HG03432 (cell line): ENCODE measurements around the gene PPEF1.

Experiments used
- ATAC-seq: cut with Tn5 transposase; IDR thresholded peaks from one replicate; pipeline ENCODE4 v1.9.1; 2021; ENCODE audit warnings: mild to moderate bottlenecking, moderate library complexity; ENCODE audit not compliant: unreplicated experiment

Gene PPEF1, protein sequence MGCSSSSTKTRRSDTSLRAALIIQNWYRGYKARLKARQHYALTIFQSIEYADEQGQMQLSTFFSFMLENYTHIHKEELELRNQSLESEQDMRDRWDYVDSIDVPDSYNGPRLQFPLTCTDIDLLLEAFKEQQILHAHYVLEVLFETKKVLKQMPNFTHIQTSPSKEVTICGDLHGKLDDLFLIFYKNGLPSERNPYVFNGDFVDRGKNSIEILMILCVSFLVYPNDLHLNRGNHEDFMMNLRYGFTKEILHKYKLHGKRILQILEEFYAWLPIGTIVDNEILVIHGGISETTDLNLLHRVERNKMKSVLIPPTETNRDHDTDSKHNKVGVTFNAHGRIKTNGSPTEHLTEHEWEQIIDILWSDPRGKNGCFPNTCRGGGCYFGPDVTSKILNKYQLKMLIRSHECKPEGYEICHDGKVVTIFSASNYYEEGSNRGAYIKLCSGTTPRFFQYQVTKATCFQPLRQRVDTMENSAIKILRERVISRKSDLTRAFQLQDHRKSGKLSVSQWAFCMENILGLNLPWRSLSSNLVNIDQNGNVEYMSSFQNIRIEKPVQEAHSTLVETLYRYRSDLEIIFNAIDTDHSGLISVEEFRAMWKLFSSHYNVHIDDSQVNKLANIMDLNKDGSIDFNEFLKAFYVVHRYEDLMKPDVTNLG

DNA sequence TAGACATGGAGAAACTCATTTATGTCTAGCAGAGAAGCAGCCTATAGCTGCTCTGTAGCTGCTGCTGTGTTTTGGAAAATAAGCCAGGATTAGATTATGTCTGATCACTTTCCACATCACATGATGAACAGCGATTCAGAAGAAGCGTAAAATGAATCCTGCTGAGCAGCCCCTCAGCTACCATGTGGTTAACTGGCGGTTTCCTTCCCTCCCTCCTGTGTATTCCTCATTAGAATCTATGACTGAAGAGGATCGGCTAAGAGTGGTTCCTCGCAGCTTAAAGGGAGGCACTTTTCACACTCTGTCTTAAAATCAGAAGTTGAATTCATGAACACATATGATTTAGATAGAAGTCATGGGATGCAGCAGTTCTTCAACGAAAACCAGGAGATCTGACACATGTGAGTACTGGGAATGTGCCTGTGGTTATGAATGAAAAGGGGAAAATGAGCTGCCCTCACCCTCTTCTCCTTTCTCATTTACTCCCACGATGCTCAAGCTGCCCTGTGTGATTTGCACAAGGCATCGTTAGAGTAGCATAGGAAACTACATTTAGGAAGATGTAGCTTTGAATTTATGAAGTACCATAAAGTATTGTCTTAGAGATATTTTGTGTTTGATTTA lies at the start of gene PPEF1:
Gene PPEF1 (plus strand): TSS at position 220 of the 624 bp plus-strand sequence. CDS start 136 bp downstream, at position 356.
- no peak for ATAC-seq

DNA sequence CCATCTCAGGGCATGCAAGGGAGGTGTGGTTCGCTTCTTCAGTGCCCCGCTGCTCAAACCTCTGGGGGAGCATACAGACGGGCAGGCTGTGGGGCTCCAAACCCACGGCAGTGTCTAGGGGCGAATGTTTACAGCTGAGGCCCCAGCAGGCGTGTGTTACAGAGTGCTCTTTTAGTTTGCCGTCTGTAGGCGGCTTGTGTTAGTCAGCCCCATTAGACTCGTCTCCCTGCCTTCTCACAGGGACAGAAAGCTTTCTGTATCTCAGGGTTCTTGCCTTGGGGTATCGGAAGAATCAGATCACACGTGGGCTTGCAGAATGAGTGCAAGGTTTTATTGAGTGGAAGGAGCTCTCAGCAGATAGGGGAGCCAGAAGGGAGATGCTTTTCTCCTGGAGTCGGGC lies 46.2 kb upstream of the PPEF1 start:
- ATAC-seq = no peak

DNA sequence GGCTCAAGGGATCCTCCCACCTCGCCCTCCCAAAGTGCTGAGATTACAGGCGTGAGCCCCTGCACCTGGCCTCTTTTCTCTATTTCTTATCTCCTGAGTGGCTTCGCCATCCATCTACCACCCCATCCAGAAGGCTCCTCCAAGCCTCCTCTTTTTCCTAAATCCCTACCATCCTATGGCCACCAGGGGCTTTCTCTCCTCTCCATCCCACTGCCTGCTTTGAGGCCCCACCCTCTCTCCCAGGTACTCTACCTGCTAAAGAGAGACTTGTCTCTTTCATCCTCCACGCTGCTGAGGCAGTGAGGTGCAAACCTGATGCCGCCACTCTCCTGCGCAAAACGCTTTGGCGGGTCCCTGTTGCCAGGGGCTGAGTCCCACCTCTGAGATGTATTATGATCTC lies 42.5 kb upstream of the PPEF1 start:
- no peak for ATAC-seq

DNA sequence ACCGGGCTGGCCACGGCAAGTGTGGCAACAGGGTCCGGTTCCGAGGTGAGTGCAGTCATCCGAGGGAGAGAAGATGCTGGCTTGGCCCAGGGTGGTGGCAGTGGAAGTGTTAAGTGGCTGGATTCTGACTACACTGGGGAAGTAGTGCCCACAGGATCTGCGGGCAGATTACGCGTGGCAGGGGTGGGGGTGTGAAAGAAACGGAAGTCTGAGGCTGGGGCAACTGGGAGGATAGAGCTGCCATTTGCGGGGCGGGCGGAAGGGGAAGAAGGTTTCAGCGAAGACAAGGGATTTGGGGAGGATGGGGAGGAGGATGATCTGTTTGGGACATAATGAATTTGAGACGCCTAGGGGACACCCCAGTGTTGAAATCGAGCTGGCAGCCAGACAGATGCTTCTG lies 40.8 kb upstream of the PPEF1 start:
- no peak for ATAC-seq

DNA sequence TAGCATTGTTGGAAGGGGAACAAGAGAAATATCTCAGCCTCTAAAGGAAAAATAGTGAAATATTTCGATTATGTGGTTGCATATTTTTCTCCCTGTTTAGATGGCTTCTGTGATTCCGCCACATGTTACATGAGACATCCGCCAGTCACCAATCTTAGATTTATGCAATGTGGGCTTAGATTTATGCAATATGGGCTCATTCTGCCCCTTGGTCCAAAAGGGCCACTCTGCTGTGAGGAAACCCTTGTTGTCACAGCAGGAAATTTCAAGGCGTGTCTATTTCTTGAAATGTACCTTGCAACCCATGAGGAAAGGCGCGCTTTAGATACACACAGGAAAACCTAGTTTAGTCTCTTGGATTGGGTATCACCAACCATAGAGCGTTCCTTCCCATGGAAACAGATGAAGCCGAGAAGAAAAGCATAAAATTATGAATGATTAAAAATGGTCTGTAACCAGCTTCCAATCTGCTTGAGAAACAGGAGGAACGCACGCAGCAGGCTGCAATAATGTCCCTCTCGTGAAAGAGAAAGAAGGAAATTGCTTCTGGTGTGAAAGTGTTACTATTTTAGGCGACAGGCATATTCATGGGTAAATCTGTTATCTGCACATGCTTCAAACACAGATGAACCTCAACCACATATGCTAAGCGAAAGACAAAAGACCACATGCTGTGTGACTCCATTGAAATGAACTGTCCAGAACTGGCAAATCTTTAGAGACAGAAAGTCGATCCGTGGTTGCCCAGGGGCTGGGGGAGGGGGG lies 39.2 kb upstream of the PPEF1 start:
- no peak for ATAC-seq

DNA sequence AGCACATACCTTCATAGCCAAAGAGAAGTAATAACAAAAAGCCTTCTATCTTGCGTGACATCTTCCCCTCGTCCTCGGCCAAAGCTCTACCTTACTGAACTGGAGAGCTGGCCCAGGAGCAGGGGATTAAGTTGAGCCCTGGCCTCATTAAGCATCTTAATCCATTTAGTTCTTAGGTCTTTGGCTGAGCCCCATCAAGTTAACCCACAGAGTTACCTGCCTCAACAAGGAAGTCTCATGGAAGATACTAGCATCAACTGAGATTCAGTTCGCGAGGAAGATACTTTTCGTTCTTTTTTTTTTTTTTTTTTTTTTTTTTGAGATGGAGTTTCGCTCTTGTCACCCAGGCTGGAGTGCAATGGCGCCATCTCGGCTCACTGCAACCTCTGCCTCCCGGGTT lies 35.4 kb upstream of the PPEF1 start, which contains the start of gene RS1:
Gene RS1 (minus strand): TSS at position 101 of the 400 bp plus-strand sequence. CDS start 40 bp downstream, at position 61.
- no peak for ATAC-seq

DNA sequence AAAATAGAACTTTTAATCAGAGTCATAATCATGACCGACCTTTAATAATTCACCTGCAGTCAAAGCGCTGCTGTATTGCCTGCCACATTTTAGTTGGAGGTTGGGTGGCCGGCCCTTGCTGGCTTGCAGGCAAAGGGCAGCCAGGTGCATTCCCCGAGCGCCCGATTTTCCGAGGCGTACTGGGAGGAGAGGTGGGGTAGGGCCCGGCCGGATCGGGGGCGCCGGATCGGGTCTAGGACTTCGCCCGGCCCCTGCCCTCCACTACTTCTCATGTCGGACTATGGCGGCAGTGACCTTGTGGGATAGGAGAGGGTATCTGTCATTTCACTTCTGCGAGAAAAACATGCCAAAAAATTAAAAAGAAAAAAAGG lies 33.0 kb upstream of the PPEF1 start:
- ATAC-seq = peak; percentile 52

DNA sequence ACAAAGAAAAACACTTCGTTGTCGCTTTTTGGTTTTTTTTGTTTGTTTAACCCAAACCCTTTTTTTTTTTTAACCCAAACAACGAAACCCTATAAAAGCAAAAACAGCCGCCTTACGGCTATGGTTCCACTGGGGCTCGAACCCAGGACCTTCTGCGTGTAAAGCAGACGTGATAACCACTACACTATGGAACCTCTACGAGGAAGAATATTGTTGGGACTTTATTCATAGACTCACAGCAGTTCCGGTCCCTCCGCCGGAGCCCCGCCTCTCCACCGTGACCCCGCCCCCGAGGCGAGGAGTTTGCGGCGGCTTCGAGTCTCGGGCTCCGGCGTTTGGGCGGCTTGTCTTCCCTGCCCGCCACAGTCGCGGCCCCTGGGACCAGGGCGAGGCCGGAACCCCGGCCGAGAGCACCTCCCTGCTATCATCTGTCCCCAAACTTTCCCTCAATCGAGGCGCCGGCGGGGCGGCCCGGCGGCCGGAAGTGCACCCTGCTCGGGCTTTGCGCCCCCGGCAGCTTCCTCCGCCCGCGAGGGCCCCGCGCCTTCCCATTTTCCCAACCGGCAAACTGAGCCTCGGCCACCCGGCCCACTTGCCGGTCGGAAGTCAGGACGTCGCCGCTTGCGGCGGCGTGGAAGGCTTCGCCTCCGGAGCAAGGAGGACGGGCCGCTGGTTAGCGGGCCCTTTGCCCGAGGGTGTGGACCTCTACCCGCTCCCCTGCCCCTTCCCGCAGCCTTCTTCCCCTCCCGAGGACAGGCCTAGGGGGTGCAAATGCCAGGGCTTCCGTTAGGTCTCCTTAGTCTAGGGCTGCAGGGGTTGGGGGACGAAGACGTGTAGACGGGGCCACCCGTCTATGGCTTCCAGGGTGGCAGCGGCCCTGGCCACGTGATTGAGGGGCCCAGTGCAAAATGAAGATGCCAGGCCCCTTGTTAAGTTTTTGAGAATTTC lies 32.4 kb upstream of the PPEF1 start:
- peak; percentile 87 for ATAC-seq

DNA sequence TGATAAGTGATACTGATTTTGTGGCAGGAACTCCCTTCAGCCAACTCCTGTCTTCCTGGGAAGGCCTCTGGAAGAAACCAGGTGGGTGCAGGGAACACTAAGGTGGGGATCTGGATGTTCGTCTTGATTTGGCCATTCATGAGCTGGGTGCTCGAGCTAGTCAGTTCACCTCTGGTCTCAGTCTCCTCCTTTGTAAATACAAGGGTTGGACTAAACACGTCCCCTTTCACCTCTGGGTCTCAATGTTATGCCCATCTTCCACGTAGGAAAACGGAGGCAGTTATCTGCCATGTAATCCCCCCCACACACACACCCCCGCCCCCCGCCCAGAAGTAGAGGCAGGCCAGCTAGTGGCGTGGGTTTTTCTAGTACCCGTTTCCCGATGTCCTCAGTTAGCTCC lies 31.4 kb upstream of the PPEF1 start:
- ATAC-seq = no peak

DNA sequence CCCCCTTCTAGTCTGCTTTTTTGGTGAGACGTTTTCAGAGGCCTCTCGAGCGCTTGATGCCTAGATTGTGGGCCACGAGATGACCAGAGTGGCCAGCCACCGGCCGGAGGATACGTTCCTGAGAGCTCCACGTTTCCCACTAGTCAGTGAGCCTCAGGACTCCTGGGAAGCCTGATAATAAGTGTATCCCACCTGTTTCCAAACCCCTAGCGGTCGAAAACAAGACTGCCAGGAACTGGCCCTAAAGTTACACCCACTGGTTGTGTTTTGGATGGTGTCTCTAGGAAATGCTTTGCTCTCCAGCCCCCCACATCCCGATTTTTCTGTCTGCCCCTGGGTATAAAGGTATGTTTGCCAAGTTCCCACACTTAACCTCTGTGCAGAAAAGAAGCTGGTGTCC lies 31.0 kb upstream of the PPEF1 start:
- ATAC-seq = no peak

DNA sequence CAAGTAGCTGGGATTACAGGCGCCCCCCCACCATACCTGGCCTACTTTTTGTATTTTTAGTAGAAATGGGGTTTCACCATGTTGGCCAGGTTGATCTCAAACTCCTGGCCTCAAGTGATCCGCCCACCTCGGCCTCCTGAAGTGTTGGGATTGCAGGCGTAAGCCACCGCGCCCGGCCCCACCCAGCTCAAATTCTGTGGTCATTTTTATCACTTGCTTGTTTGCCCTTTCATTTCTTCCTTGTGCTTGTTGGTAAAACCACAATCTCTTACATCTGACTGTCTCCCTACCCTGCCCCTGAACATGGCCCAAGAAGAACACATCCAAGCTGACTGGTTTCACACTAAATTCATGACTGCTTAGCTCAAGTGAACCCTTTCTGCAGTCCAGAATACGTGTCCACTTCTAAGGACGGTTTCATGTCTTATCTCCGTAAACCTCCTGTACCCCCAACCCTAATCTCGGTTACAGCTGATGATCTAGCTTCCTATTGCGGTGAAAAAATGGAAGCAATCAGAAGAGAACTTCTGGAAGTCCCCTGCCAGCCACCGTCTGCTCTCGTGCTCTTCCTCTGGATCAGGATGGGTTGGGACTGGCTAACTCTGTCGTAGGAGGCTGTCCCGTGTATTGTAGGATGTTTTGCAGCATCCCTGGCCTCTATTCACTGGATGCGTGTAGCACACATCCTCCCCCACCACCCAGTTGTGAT lies 30.1 kb upstream of the PPEF1 start:
- no peak for ATAC-seq

DNA sequence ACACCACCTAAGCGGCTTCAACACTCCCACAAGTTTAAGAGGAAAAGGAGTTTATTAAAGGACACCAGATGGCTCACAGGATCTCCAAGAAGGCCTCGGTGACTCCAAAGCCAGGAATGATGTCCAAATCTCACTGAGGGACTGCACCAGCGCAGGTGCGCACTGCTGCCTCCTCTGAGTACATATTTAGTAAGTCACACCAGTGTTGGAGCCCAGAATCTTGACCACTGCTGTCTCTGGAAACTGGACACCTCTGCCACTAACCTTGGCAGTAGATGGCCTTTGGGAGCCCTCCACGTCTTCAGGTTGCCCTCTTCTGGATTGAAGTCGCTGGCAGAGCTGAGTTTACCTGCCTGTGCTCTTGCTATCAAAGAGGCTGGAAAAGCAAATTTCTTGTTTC lies 25.4 kb upstream of the PPEF1 start:
- ATAC-seq = no peak

DNA sequence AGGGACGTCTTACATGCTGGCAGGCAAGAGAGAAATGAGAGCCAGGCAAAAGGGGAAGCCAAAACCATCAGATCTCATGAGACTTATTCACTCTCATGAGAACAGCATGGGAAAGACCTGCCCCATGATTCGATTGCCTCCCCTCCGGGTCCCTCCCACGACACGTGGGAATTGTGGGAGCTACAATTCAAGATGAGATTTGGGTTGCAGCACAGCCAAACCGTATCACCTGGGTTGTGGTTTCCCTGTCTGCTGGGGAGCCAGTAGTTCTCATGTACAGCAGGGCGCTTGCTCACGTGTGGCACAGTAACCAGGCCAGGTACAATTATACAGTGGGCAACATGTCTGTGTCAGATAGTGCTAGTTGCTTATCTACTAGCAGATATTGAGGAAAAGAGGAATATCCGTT lies 24.5 kb upstream of the PPEF1 start:
- no peak for ATAC-seq

DNA sequence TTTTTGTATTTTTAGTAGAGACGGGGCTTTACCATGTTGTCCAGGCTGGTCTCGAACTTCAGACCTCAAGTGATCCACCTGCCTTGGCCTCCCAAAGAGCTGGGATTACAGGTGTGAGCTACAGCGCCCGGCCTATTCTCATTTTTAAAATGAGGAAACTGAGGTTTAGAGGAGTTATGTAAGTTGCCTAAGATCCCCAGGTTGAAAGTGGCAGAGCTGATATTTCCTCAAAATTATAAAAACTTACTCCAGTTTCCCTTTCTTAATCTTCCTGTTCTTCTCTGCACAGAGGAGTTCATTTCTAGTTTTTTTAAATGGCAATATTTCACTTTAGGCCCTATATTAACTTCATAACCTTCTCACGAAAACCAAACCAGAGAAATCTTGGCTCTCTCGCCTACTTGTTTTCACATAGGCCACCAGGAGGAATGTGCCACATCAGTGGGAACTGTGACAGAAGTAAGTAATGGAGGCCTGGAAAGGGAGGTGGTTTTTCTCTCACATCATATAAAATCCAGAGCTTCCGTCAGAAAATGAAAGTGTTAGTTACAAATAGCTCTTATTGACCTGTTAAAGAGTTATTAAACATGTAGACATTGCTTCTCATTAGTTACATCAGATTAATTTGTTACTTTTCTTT lies 19.5 kb upstream of the PPEF1 start:
- ATAC-seq = no peak

DNA sequence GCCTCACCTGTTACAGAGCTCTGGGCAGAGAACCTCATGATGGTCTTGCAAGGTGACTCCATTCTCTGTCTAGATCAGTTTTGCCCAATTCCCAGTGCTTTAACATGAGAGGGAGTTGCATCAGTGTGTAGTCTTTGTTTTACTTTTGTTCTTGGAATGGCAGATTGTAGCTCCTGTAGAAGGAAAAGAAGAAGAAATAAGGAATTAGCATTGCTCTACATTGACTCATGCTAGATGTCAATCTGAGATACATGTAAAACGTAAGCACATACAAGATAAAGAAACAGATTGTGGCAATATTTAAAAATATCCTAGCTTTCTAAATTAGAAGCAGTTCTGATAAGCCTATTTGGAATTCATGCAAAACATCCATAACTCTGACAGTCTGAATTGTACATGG lies 16.0 kb upstream of the PPEF1 start:
- no peak for ATAC-seq

DNA sequence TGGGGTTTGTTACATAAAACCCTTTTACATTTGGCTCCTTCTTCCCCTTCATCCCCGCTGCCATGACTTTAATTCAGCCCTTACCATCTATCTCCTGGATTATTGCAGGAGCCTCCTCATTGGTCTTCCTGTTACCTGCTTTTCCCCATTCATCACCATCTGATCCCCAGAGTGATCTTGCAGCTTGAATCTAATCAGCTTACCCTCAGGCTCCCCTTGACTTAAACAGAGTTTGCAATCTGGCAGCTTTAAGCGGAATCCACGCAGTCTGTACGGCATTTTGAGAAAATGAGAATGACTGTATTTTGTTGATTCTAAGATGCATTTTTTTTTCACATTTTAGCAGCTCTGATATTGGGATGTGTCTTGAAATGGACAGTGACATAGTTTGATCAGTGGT lies 14.9 kb upstream of the PPEF1 start:
- ATAC-seq = no peak

DNA sequence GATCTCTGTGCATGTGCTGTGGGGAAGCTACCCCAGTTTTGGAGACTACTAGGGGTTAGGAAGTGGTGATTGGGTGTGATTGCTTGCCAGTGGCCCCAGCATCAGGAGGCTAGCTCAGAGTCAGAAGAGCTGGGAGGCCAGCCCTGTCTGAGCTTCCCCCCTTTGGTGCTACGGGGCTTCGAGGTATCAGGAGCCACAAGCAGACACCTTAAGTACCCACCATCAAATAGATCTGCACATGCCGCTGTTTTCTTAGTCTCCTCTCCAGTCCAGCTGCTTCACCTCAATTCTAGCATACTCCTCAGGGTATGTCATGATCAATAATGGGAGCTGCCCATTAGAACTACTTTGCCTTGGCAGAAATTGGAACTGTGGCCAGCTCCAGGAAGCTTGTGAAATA lies 10.8 kb upstream of the PPEF1 start:
- ATAC-seq = no peak

DNA sequence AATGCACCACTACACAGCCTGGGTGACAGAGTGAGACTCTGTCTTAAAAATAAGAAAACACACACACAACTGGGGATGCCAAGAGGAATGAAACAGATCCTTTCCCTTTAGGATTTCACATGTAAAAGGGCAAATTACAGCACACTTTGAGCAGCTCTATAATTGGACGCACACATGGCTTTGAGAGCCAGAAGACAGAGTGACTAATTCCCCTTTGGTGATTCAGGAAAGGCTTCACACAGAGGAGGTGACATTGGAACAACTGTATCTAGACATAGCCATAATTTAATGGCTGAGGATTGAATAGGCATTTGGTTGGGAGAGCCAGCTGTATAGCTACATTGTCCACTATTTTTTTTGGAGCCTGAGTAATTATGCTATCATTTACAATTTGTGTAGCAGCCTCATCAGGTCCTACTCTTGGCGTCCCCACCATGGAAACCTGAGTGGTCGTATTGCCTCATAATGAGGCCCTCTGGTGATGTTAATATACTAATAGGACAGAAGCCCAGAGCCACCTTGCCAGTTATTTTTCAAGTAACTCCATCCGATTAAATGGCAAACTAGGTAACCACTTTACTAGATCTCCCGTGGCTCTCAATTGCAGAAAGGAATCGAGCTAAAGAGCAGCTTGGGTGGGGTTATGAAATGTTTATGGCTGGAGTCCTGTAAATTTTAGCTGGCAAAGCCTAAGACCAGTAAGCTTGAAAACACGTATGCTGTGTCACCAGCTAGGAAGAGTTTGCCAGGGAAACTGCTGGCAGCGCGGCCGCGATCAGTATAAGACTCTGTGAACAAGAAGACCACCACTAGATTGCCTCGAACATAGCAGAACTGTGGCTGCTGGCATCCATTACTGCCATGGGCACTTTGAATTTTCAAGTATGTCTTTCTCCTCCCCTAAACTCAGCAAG lies 8.5 kb upstream of the PPEF1 start:
- ATAC-seq = no peak
